Cardiac fibroblast (primary cell): ENCODE data around the gene DAB2.

ENCODE experiments used
- DNase-seq, 2 donors: peaks; one replicate each; pipeline versions ENCODE4 v3.0.0 to v3.0.0-alpha.2; 2010; ENCODE audit warnings: low read depth in 2 of 2
- H3K4me3 ChIP-seq, 2 donors: replicated peaks in 1 of 2; 1 replicate in 1 of 2; 2 replicates in 1 of 2; pipeline ENCODE4 v1.5.1; 2011; ENCODE audit warnings: low read depth in 2 of 2, low read length in 2 of 2, mild to moderate bottlenecking in 2 of 2, moderate library complexity in 1 of 2
- TF ChIP-seq, protein P1 (sequence below): IDR thresholded peaks from one replicate; pipeline ENCODE4 v1.5.1; 2011; ENCODE audit warnings: low read depth, mild to moderate bottlenecking, low read length, inconsistent platforms

DAB2 gene

GRCh38 chr5:39459071-39459470 lies 34.3 kb upstream of the DAB2 start:
- TF ChIP-seq, protein P1, sequence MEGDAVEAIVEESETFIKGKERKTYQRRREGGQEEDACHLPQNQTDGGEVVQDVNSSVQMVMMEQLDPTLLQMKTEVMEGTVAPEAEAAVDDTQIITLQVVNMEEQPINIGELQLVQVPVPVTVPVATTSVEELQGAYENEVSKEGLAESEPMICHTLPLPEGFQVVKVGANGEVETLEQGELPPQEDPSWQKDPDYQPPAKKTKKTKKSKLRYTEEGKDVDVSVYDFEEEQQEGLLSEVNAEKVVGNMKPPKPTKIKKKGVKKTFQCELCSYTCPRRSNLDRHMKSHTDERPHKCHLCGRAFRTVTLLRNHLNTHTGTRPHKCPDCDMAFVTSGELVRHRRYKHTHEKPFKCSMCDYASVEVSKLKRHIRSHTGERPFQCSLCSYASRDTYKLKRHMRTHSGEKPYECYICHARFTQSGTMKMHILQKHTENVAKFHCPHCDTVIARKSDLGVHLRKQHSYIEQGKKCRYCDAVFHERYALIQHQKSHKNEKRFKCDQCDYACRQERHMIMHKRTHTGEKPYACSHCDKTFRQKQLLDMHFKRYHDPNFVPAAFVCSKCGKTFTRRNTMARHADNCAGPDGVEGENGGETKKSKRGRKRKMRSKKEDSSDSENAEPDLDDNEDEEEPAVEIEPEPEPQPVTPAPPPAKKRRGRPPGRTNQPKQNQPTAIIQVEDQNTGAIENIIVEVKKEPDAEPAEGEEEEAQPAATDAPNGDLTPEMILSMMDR: no peak
- no peak overlapping the region for H3K4me3 ChIP-seq
- peak; percentile 59 to 85 for DNase-seq

DNA sequence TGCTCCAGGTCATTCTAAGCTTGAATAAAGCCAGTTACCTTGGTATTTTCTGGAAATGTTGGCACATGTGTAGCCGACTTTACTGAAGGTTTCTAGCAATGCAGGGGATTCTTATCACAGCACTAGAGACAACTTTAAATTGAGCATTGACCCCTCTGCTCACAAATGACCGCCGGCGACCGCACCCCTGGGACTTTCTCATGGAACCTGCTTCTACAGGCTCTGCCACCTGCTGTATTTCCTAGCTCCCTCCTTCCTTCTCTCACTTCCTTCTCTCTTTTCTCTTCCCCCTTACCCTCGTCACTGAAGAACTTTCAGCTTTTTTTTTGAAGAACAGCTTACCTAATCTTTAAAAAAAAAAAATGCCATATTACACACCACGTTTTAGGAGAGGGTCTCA lies 30.9 kb upstream of the DAB2 start:
- no peak for DNase-seq
- TF ChIP-seq, protein P1: no peak

DNA sequence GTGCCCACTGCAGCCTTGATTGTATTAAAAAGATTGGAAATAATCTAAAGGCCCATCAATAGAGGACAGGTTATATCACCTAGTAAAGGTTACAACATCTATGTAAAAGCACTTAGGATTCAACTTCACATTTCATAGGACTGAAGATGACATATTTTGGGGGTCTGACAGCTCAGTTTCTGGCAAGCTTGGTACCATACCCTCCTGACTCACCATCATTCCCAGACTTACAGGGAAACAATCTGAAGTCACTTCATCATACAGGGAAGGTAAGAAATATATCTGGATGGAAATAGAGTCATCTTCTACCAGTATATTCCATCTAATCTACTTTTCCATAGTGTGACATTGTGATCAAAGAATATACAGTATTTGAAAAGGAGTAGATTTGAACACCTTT lies 28.8 kb upstream of the DAB2 start:
- no peak overlapping the region for H3K4me3 ChIP-seq
- DNase-seq: peak in 1 of 2 donors; percentile 45
- TF ChIP-seq, protein P1: no peak

More for the DNA sequence above, 30.9 kb upstream of the DAB2 start:
- H3K4me3 ChIP-seq: no peak overlapping the region

GRCh38 chr5:39452846-39453245 lies 28.1 kb upstream of the DAB2 start:
- TF ChIP-seq, protein P1: no peak
- no peak overlapping the region for H3K4me3 ChIP-seq
- peak in 1 of 2 donors; percentile 63 for DNase-seq

DNA sequence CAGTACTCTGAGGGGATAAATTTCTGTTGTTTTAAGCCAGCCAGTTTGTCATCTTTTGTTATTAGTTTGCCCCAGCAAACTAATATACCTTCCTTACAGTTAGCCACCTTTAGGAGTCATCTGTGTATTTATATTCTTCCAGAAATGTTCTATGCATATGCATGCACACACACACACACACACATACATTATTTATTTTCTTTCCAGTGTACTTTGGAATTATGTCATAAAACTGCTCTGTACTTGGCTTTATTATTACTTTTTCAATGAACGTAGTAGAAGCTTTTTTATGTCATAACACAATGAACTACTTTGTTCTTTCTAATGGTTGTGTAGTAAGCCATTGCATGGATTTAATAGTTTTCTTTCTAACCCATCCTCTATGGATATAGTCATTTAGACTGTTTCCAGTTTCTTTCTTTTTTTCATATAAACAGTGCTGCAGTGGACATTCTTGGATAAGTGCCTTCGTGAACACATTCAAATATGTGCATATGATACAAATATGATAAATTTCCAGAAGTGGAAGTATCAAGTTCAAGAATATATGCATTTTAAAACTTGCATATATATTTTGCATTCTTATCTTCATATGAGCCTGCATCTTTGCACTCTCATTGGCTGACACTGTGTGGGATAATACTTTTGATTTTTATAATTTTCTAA lies 26.6 kb upstream of the DAB2 start:
- TF ChIP-seq, protein P1: no peak
- no peak overlapping the region for H3K4me3 ChIP-seq
- no peak for DNase-seq

GRCh38 chr5:39450487-39450886 lies 25.7 kb upstream of the DAB2 start:
- DNase-seq: no peak
- H3K4me3 ChIP-seq: no peak overlapping the region
- TF ChIP-seq, protein P1: no peak

- no peak overlapping the region for H3K4me3 ChIP-seq
- TF ChIP-seq, protein P1: no peak
- DNase-seq: no peak
Measured at GRCh38 chr5:39449591-39449990, 24.8 kb upstream of the DAB2 start.
